ENCODE data around the gene FANK1.

DNA sequence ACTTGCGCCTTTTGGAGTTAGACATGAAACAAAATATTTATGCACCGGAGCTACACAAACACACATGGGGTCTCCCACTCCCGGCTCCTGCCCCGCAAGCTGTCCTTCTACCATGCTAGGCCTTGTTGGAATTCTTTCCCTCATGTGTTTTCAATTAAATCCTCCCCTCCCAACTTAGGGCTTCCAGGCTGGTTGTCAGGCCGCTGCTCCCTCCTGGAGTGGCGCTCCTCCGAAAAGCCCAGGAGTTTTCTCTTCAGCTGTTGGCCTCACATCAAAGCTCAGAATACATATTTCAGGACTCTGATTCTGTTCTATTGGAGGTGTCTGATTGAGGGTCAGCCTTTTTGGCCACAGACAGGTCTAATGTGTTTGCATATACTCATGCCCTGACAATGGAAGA is 113.3 kb downstream of the FANK1 start:
- TF ChIP-seq, protein P1, sequence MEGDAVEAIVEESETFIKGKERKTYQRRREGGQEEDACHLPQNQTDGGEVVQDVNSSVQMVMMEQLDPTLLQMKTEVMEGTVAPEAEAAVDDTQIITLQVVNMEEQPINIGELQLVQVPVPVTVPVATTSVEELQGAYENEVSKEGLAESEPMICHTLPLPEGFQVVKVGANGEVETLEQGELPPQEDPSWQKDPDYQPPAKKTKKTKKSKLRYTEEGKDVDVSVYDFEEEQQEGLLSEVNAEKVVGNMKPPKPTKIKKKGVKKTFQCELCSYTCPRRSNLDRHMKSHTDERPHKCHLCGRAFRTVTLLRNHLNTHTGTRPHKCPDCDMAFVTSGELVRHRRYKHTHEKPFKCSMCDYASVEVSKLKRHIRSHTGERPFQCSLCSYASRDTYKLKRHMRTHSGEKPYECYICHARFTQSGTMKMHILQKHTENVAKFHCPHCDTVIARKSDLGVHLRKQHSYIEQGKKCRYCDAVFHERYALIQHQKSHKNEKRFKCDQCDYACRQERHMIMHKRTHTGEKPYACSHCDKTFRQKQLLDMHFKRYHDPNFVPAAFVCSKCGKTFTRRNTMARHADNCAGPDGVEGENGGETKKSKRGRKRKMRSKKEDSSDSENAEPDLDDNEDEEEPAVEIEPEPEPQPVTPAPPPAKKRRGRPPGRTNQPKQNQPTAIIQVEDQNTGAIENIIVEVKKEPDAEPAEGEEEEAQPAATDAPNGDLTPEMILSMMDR (IDR thresholded peaks at IDR 0.05): no peak
- TF ChIP-seq EZH2 (IDR thresholded peaks at IDR 0.05; ENCODE audit: borderline replicate concordance, insufficient read depth, low read depth, low read length, poor library complexity, severe bottlenecking): no peak
